AG10803 (cell line): ENCODE measurements around the gene CYBA.

Source experiments
- DNase-seq: peaks from one replicate; pipeline ENCODE4 v3.0.0; 2010; ENCODE audit warnings: low read depth
- H3K4me3 ChIP-seq: 2 replicates; pipeline ENCODE4 v1.5.1; 2011; ENCODE audit warnings: mild to moderate bottlenecking, low read length, control low read depth
- CTCF ChIP-seq: conservative IDR thresholded peaks from 2 replicates; pipeline ENCODE4 v1.5.1; 2011; ENCODE audit warnings: mild to moderate bottlenecking, low read length, control low read depth, inconsistent platforms

CYBA gene

GRCh38 chr16:88619859-88620815 lies 30.7 kb downstream of the CYBA start:
- no peak for DNase-seq
- TF ChIP-seq CTCF, result no peak
- no peak overlapping the region for H3K4me3 ChIP-seq

- no peak overlapping the region for H3K4me3 ChIP-seq
- no peak for DNase-seq
Measured at GRCh38 chr16:88618956-88619667, 31.7 kb downstream of the CYBA start.

GRCh38 chr16:88618182-88618955 lies 32.5 kb downstream of the CYBA start:
- DNase-seq, result no peak
- no peak overlapping the region for H3K4me3 ChIP-seq
- no peak for TF ChIP-seq CTCF

More at GRCh38 chr16:88618956-88619667, 31.7 kb downstream of the CYBA start:
- TF ChIP-seq CTCF, result no peak

GRCh38 chr16:88617268-88618031 lies 33.4 kb downstream of the CYBA start:
- no peak for DNase-seq
- H3K4me3 ChIP-seq, result no peak overlapping the region
- no peak for TF ChIP-seq CTCF

- TF ChIP-seq CTCF, result no peak
- no peak overlapping the region for H3K4me3 ChIP-seq
- DNase-seq, result no peak
Measured at GRCh38 chr16:88616736-88617135, 34.1 kb downstream of the CYBA start.

- no peak overlapping the region for H3K4me3 ChIP-seq
- TF ChIP-seq CTCF, result no peak
- no peak for DNase-seq
Measured at GRCh38 chr16:88616320-88616719, 34.5 kb downstream of the CYBA start.
